Glomerular endothelial cell (primary cell): ENCODE data around the gene TNKS2. TPM values are rescaled to one million over a fixed set of nuclear protein-coding genes. Genes with fewer than 3 reads are reported as not detected.
A peak's percentile ranks its signal among the peaks of the same experiment; 100 is the strongest.
"Not testable (repeated sequence)": the region's sequence is repeated elsewhere in the genome, so short reads cannot be mapped to it uniquely, and the experiment has no call there.

ENCODE experiments used
- DNase-seq: peaks from one replicate; pipeline ENCODE4 v3.0.0-alpha.2; 2011; ENCODE audit warnings: low read depth, low spot score; ENCODE audit errors: extremely low read depth
- total RNA-seq: library from RNA; depleted of rRNA; stranded (reverse); fragments of >200 nt; gene quantifications from 2 replicates; pipeline ENCODE4 v1.2.3, GENCODE V29; 2015

Gene TNKS2
- total RNA-seq, 1 donor from 2014 or later: 47.1 TPM

DNA sequence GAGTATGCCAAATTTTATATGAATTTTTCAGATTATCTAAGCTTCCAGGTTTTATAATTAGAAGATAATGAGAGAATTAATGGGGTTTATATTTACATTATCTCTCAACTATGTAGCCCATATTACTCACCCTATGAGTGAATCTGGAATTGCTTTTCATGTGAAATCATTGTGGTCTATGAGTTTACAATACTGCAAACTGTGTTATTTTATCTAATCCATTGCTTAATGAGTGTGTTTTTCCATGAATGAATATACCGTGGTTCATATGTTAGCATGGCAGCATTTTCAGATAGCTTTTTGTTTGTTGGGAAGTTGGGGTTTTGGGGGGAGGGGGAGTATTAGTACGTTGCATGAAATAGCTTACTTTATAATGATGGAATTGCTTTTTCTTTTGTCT is 66.5 kb downstream of the TNKS2 start:
- no peak for DNase-seq

DNA sequence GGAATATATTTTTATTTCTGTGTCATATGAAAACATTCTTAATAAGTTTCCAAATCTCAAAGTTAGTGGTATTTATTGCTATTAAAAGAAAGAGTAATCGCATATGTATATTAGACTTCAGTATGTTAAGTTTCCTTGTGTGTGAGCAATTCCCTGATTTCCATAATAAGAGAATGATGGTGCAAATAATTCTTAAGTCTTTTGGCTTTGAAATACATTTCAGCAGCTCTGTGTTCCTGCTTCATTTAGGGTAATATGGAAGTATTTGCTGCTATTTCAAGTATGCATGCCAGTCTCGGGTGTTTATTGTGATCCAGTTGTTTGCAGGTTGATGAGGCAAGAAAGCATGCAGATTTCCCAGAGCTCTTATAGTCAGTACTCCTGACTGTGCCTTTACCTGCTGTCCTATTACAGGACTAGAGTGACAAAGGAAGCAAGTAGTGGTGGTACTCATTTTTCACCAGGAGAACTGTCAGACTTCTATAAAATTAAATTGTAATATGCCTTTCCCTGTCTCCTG is 67.4 kb downstream of the TNKS2 start:
- no peak for DNase-seq

DNA sequence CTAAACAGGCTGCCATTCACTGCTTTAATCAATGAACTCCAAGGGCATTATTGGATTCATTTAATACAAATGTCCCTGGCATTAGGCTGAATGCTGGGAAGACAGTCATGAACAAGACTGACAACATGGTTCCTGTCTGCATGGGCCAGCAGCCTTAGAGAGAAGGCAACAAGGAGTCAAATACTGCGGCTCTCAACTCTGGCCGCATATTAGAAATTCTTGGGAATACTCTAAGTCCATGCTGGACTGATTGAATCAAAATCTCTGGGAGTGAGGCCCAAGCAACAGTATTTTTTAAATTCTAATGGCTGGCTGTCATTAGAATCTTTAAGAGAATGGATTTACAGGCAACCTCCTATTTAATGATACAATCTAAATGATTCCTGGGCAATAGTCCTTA is 76.9 kb downstream of the TNKS2 start:
- DNase-seq: no peak

DNA sequence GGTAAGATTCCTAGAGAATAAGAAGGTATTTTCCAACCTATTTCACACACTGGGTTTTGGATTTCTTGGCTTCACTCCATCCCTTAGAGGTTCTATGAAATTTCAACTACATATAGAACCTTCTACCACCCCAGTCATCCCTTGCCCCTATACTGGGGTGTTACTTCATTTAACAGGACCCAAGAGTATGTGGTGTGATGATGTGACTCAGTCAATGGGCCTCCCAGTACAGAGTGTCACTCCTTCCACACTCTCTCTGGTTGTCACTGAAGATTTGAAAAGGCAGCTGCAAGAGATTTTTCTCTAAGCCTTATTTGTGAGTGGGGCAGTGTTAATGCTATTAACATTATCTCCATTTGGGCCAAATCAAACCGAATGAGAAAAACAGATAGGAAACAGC is 77.6 kb downstream of the TNKS2 start:
- no peak for DNase-seq

DNA sequence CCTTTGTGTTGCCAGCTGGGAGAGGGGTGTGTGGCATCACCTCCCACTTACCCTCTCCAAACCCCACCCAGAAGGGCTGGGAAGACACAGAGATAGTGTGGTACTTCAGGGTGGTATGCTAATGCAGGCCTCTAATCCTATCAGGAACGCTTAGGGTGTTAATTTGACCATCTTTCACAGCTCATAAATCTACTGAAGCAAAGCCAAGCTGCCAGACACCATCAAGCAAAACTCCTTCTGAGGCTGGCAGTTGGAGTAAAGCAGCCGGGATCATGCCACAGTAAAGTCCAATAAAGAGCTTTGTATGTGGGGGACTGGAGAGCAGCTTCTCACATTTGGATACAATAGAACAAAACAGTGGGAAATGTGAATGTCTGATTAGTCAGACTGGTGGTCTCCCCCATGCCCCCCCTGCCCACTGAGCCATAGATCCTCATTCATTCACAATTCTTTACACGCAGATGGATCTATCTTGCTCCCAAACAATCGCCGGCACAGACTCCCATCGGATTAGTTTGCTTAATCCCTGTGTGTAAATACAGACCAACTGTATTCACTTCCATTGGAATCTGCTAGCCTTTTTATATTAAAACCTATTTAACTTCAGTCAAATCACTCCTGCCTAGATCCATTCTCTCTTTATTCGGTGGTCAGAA is 81.4 kb downstream of the TNKS2 start:
- no peak for DNase-seq

DNA sequence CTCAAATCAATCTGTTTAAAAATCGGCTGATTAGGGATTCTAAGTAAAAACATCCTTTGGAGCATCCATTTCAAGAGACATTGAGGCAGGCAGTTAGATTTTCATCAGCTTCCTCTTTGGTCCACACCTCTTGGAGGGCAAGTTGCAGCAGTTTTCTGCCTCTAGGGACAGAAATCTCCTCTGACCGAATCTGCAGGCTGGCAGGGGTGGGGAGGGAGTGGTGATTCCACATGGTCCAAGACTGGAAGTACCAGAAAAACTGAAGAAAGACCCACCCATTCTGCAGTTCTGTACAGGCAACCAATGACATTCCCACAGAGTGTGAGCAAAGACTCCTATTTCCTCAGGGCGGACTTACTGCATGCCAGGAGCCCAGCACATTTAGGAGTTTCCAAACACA is 82.1 kb downstream of the TNKS2 start:
- no peak for DNase-seq

DNA sequence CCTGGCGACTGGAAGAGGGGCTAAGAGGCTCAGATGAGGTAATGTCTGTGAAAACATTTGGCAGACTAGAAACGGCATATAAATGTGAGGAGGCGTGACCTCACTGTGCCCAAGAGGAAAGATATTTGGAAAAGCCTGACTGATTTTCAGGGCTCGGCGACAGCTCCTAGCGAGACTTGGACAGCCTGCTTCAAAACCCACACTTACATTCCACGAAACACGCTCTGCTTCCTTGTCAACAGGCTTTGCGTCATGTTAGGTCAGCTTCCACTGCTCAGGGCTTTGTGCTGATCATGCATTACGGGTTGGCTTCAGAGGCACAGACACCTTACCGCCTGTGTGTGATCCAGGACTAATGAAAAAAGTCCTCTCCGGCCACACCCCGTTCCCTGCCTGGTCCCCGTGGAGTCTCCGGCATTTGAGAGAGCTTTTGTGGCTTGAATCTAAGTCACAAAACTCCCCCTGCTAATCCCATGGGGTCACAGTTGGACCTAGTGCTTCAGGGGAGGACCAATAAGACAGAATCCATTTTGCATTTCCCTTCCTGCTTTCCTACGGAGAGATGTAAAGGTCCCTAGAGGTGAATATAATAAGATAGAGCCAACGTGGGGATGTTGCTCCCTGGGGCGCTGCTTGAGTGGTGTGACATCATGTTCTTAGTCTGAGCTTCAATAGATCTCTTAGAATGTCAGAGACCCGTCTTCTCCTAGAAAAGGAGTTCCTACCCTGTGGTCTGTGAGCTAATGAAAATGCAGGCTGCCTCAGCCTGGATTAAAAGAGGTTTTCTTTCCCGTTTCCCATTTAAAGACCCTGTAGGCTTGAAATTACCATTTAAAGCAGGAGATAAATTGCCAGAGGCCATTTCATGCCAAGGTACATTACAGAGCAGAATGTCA is 85.6 kb downstream of the TNKS2 start:
- no peak for DNase-seq

DNA sequence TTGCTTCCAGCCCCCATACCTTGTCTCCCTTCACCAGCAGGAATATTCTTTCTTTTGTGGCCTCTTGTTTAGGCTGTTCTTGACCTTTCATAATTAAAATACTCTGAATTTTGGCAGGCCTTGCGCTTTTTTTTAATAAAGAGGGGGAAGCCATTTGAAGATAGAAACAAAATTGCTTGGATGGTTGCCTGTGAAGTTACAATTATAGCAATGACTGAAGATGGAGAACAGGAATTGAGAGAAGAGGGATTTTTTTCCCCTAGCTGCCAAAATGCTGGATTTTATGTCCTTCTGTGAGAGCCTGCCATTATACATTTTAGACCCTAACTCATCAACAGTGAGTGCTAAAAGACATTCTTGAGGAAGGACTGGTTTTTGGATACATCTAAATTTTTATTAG is 86.3 kb downstream of the TNKS2 start:
- no peak for DNase-seq

DNA sequence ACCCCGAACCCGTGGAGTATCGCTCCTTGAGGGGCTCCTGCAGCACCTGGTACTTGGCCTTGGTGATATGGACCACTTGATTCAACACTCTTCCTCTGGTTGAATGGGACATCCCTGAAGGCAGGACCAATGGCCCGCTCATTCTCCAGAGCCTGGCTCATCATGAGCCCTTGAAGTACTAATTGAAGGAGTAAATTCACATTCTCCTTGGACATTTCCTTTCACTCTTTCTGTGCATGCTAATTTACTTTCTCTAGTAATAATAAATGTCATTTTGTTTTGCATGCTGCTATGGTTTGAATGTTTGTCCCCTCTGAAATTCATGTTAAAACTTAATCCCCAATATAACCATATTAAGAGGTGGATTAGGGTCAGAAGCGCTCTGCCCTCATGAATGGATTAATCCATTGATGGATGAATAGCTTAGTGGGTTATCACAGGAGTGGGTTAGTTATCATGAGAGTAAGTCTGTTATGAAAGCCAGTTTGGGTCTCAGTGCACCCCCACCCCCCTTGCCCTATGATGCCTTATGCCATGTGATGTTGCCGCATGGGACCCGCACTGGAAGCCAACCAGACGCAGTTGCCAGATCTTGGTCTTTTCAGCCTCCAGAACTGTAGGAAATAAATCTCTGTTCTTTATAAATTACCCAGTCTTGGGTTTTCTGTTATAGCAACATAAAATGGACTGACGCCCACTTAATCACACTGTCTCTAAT is 87.3 kb downstream of the TNKS2 start:
- DNase-seq: no peak

DNA sequence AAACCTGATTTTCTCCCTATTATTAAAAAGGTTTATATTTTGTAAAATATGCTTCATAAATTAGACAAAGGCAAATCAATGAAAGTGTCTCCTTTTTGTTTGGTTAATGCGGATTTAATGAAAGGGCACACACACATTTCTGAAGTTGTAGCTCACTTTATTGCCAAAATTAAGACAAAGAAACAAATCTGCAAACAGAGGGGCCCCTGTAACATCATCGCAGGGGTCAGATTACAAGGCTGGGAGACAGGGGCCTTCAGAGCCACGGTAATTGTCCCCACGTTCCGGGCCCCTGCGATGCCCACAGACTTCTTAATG is 88.7 kb downstream of the TNKS2 start:
- no peak for DNase-seq

DNA sequence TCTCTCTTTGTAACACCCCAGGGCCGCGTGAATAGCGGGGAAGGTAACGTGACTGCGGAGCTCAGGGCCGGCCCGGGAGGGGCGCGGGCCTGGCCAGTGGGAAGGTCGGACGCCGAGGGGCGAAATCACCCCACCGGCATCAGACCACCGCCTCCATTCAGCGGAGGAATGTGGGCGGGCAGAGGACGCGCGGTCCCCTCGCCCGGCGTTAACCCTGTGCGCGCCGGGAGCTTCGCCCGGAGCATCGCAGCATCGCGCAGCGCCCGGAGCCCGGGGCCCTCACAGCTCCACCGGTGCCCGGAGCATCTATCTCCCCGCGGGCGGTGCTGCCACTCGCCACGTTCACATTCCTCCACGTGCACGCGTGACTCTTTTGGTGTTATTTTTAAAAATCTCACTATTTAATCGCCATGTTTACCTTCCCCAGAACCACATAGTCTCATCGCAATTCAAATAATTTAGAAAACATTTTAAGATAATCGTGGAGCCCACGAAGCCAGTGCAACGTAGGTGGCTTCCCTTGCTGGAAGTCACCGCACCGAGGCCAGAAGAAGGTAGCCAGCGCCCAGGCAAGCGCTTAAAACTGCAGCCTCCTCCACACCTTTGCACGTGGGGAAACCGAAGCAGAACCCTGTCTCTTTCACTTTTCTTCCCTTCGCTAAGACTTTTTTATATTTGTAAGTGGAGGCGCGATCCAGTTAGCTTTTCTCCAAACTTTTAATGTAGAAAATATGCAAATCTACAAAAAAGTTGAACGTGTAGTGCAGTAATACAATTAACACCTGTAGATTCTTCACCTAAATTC is 89.2 kb downstream of the TNKS2 start:
- DNase-seq: no peak

DNA sequence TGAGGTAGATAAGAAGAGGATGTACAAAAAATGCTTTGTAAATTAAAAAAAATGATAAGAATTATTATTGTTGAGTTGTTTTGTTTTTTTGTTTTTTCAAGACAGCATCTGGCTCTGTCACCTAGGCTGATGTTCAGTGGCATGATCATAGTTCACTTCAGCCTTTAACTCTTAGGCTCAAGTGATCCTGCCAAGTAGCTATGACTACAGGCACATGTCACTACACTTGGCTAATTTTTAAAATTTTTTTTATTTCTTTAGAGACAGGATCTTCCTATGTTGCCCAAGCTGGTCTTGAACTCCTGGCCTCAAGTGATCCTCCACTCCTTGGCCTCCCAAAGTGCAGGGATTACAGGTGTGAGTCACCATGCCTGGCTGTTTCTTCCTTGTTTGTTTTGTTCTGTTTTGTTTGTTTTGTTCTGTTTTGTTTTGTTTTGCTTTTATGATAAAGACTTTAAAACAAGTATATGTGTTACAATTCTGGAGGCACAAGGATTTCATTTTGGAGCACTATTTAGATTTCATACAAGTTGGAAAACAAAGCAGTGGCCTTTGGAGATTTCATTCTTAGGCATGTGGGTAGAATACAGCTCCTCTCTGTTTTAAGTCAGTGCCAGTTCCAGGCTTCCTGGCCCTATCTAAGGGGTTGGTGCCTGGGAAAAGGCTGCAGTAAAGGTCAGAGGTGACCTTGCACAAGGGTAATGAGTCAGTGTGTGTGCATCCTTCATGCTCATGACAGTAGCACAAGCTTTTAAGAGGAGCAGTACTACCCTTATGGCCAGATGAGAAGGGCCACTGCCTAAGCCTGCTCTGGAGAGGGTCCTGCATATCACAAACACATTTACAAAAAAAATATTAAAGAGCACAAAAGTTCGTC is 93.1 kb downstream of the TNKS2 start:
- DNase-seq: no peak

DNA sequence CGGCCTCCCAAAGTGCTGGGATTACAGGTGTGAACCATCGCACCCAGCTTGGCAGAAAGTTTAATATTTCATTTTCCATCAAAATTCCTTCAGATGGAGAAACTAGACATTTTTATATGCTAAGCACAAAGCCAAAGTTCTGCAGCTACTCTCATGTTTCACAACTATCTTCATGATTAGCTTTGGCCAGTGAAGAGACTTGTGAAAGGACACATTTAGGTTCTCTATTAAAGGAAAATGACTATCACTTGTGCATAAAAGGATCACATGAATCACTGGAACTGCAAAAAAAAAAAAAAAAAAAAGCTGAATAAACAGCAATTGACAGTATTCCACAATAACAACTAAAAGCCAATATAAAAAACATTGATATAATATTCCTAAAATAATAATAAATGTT is 94.8 kb downstream of the TNKS2 start:
- no peak for DNase-seq

DNA sequence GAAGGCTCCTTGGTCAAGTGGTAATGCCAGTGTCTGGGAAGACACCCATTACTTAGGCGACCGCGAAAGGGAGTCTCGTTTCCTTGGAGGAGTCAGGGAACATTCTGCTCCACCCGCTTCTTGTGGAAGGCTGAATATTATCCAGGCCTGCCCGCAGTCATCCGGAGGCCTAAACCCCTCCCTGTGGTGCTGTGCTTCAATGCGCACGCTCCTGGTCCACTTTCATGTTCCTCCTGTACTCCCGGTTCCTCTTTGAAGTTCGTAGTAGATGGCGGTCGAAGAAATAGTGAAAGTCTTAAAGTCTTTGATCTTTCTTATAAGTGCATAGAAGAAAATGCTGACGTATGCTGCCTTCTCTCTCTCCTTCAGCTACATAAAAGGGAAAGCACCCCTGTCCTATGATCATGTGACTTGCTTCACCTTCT is 96.0 kb downstream of the TNKS2 start:
- DNase-seq: not testable (repeated sequence)

DNA sequence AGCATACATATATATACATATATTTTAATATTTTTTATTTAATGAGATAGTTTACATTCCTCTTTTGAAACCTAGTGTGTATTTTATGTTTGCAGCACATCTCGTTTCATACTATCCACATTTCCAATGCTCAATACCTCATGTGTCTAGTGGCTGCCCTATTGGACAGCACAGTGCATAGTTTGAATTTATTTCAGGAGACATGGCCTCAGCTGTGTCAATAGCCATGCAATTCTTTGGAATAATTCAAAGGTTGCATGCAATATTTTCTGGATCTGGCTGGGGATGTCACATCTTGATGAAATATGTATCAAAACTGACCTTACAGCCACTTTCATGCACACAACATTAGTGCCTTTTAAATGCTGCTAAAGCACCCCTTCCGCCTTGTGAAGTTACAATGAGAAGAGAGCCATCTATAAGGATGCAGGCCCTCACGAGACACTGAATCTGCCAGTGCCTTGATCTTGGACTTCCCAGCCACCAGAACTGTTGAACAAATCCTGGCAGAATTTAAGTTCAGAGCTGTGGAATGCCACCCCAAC is 98.1 kb downstream of the TNKS2 start:
- no peak for DNase-seq

DNA sequence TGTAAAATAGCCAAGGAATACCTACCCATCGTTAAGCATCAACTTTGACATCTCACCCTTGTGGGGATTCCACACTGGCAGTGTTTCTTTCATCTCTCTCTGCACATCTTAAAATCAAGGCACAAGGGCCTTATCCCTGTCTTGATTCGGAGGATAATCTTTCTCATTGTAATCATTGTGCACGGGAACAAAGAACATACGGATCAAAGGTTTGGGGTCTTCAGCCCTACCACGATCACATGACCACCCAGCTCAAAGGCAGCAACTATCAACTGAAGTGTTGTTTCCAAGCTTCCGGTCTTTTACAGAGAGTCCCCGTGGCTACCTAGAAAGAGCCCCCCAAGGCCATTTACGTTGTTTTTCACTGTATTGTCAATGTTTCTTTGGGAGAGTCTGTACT is 99.2 kb downstream of the TNKS2 start:
- no peak for DNase-seq

DNA sequence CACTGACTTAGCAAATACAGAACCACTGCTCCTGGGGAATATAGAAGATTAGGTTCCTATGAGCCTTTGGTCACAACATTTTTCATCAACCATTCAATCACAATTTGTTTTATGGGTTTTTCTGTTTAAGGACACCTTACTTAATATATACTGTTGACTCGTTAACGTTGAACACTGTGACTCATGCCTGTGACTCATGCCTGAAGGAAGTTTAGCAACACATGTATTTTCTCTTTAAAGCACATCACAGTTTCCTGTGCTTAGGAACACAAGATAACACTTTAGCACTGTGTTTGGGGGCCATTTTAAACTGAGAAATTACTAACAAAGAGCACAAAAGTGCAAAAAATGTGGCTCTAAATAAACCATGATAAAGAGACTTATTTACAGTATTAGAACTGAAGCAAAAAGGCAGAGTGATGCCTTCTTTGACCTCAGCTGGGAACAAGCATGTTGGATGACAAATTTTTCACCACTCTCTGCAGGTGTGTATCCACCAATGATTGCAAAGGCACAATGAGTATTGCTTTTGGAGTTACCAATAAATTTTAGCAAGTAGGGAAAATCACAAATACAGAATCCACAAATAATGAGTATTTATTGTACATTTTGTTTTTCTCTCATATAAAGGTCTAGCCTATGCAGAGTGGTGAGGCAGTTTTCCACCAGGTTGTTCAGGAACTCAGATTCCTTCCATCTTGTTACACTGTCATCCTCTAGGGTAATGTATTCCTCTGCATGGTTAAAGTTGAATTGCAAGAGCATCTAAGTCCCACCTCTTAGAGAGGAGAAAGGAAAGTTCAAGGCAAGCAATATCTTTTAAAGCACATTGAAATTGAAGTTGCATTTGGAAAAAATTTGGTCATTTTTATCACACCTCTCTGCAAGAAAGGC is 103.8 kb downstream of the TNKS2 start:
- peak; percentile 94 for DNase-seq

DNA sequence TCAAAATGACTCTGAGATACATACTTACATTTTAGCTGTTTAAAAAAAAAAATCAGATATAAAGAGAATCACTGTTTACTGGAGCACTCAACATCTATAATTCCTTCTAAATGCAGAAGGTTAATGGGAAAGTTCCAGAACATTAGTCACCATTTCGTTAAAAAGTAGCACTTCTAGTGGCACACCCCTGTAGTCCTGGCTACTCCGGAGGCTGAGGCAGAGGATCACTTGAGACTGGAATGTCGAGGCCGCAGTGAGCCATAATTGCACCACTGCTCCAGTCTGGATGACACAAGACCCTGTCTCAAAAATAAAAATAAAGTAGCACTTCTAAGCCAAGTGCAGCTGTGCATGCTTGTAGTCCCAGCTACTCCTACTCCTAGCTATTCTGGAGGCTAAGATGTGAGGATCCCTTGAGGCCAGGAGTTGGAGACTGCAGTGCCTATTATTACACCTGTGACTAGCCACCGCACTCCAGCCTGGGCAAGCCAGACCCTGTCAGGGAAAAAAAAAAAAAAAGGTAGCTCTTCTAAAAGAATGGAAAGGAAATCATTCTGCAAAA is 108.9 kb downstream of the TNKS2 start:
- no peak for DNase-seq
